Ascending aorta (tissue), 2 donors: ENCODE data around the gene MED16. TPM values are rescaled to one million over a fixed set of nuclear protein-coding genes. Genes with fewer than 3 reads are reported as not detected.

Experiments
- DNase-seq, 2 donors: peaks; one replicate each; pipeline ENCODE4 v3.0.0-alpha.2; 2019; ENCODE audit warnings: low spot score in 2 of 2
- H3K27ac ChIP-seq, 2 donors: fragments of 200-600 bp; sonication (generic); one replicate each; pipeline ENCODE4 v1.5.1; 2016 to 2017; ENCODE audit warnings: mild to moderate bottlenecking in 1 of 2
- H3K27me3 ChIP-seq: fragments of 200-600 bp; sonication (generic); one replicate; pipeline ENCODE4 v1.5.1; 2017
- H3K36me3 ChIP-seq, 2 donors: fragments of 200-600 bp; sonication (generic); one replicate each; pipeline ENCODE4 v1.5.1; 2016
- H3K4me1 ChIP-seq, 2 donors: fragments of 200-600 bp; sonication (generic); one replicate each; pipeline ENCODE4 v1.5.1; 2016 to 2017; ENCODE audit warnings: mild to moderate bottlenecking in 1 of 2
- H3K4me3 ChIP-seq, 2 donors: fragments of 200-600 bp; sonication (generic); one replicate each; pipeline ENCODE4 v1.5.1; 2016 to 2017; ENCODE audit warnings: mild to moderate bottlenecking in 1 of 2
- H3K9me3 ChIP-seq, 2 donors: fragments of 200-600 bp; sonication (generic); one replicate each; pipeline ENCODE4 v1.5.1; 2016
- intact Hi-C: fragments of 100-400 bp; cut with DNase I; formaldehyde crosslinking; loops from one replicate; pipeline ENCODE4 v1.15.1; 2023
- total RNA-seq: library from RNA; depleted of rRNA; stranded (reverse); fragments of >200 nt; gene quantifications from one replicate; pipeline ENCODE4 v1.1.0, GENCODE V29; 2016
- TF ChIP-seq, protein P1 (sequence below), 3 experiments: fragments of 200-600 bp in 2 of 3; fragments of 450-650 bp in 1 of 3; sonication (generic) in 2 of 3; IDR thresholded peaks; one replicate each; pipeline ENCODE4 v1.5.1; 2016 to 2019; ENCODE audit warnings: antibody characterized with exemption in 3 of 3, mild to moderate bottlenecking in 1 of 3, moderate library complexity in 1 of 3

Gene MED16
- total RNA-seq, 1 donor from 2014 or later = 73.2 TPM

GRCh38 chr19:868458-869244, 24.3 kb downstream of the MED16 start:
- no peak for DNase-seq
- intact Hi-C loops = loop anchor here (2.0 to 10.0 kb wide), 2 partner anchors 24 to 94 kb away; partner anchors contain the start of genes MED16 and RNU6-9
- Histone ChIP-seq H3K4me3 (no peak overlapping the region), H3K27ac (peak overlapping the region; percentile 88 to 89), H3K27me3 (no peaks in the 10 kb centered on the region), H3K4me1 (peaks cover 4 to 9% of the 10 kb centered on the region in 2 donors), H3K9me3 (no peaks in the 10 kb centered on the region), H3K36me3 (peaks cover 34 to 41% of the 10 kb centered on the region in 2 donors)
- TF ChIP-seq, protein P1, sequence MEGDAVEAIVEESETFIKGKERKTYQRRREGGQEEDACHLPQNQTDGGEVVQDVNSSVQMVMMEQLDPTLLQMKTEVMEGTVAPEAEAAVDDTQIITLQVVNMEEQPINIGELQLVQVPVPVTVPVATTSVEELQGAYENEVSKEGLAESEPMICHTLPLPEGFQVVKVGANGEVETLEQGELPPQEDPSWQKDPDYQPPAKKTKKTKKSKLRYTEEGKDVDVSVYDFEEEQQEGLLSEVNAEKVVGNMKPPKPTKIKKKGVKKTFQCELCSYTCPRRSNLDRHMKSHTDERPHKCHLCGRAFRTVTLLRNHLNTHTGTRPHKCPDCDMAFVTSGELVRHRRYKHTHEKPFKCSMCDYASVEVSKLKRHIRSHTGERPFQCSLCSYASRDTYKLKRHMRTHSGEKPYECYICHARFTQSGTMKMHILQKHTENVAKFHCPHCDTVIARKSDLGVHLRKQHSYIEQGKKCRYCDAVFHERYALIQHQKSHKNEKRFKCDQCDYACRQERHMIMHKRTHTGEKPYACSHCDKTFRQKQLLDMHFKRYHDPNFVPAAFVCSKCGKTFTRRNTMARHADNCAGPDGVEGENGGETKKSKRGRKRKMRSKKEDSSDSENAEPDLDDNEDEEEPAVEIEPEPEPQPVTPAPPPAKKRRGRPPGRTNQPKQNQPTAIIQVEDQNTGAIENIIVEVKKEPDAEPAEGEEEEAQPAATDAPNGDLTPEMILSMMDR (IDR thresholded peaks at IDR 0.05) = no peak

DNA sequence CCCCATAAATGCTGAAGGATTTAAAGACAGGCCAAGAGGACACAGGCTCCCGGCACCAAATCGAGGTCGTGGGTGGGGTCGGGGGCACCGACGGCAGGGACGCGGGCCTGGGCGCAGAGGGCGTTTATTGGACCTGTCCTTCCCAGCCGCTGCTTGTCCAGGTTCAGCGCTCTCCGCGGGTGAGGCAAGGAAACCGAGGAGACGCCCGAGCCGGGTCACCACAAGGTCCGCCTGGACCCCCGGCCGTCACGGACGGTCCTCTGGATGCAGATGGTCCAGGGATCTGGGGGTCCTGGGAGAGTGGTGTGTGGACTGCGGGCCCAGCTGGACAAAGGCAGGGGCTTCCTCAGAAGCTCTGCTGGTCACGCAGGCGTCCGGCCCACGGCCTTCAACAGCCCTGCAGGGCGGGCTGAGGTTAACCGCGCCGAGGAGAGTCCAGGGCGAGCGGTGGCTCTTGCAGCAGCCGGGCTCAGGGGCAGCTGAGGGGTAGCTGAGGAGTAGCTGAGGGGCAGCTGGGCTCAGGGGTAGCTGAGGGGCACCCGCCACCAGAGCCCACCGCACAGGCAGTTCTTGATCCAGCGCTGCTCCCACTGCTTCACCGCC, 25.0 kb downstream of the MED16 start:
- H3K4me3 ChIP-seq = no peak overlapping the region
- H3K27ac ChIP-seq = peak overlapping the region; percentile 88 to 89
- TF ChIP-seq, protein P1 (IDR thresholded peaks at IDR 0.05) = no peak
- DNase-seq = no peak
- intact Hi-C loops = loop anchor here (2.0 to 10.0 kb wide), 2 partner anchors 25 to 93 kb away; partner anchors contain the start of genes MED16 and RNU6-9
- H3K9me3 ChIP-seq = no peaks in the 10 kb centered on the region
- H3K27me3 ChIP-seq = no peaks in the 10 kb centered on the region
- peaks cover 30 to 38% of the 10 kb centered on the region in 2 donors for H3K36me3 ChIP-seq
- H3K4me1 ChIP-seq = peaks cover 4 to 9% of the 10 kb centered on the region in 2 donors

DNA sequence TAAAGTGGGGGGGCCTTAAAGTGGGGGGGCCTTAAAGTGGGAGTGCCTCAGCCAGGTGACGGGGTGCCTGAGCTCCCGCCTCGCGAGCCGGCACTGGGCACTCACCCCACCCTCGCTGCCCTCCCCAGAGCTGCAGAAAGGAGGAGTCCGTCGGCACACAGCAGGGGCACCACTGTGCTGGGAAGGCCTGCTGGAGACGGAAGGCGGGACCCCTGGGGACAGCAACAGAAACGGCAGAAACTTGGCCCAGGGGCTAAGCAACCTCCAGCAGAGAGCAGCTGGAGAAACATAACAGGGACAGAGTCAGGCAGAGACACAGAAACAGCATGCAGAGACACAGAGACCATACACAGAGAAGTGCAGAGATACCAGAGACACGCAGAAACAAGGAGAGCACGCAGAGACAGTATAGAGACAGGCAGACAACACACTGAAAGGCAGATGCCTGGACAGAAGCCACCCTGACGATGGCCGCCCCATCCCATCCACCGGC, 25.6 kb downstream of the MED16 start:
- no peak for DNase-seq
- Histone ChIP-seq H3K27ac (peak overlapping the region in 1 of 2 donors; percentile 88), H3K9me3 (no peaks in the 10 kb centered on the region), H3K36me3 (peaks cover 27 to 34% of the 10 kb centered on the region in 2 donors), H3K4me3 (no peak overlapping the region), H3K4me1 (peaks cover 4 to 13% of the 10 kb centered on the region in 2 donors), H3K27me3 (no peaks in the 10 kb centered on the region)
- TF ChIP-seq, protein P1 (IDR thresholded peaks at IDR 0.05) = no peak
- intact Hi-C loops = loop anchor here (10.0 kb wide), 1 partner anchor 93 kb away; no protein-coding TSS in a partner anchor

- peaks cover 23 to 29% of the 10 kb centered on the region in 2 donors for H3K36me3 ChIP-seq
- intact Hi-C loops = loop anchor here (10.0 kb wide), 1 partner anchor 92 kb away; no protein-coding TSS in a partner anchor
- H3K9me3 ChIP-seq = no peaks in the 10 kb centered on the region
- no peak overlapping the region for H3K27ac ChIP-seq
- H3K27me3 ChIP-seq = peaks cover 2% of the 10 kb centered on the region
- H3K4me1 ChIP-seq = peaks cover 4 to 13% of the 10 kb centered on the region in 2 donors
- DNase-seq = no peak
- TF ChIP-seq, protein P1 (IDR thresholded peaks at IDR 0.05) = no peak
- H3K4me3 ChIP-seq = no peak overlapping the region
These were observed 26.2 kb downstream of the MED16 start for GRCh38 chr19:866769-867300.

DNA sequence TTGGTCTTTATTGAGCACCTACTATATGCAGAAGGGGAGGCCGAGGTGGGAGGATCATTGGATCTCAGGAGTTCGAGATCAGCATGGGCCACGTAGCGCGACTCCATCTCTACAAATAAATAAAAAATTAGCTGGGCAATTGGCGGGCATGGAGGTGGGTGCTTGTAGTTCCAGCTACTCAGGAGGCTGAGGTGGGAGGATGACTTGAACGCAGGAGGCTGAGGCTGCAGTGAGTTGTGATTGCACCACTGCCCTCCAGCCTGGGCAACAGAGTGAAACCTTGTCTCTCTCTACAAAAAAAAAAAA, 29.7 kb downstream of the MED16 start:
- Histone ChIP-seq H3K27ac (peak overlapping the region in 1 of 2 donors; percentile 27), H3K36me3 (peaks cover 8 to 13% of the 10 kb centered on the region in 2 donors), H3K4me1 (peaks cover 0 to 11% of the 10 kb centered on the region in 2 donors), H3K9me3 (no peaks in the 10 kb centered on the region), H3K27me3 (peaks cover 24% of the 10 kb centered on the region), H3K4me3 (peak overlapping the region in 1 of 2 donors; percentile 35)
- TF ChIP-seq, protein P1 (IDR thresholded peaks at IDR 0.05) = no peak
- intact Hi-C loops = loop anchor here (5.0 to 10.0 kb wide), 2 partner anchors 88 to 119 kb away; partner anchors contain the start of gene WDR18
- no peak for DNase-seq
